Thoracic aorta (tissue), 2 donors: Measurements from ENCODE around the gene DYRK3. TPM values are rescaled to one million over a fixed set of nuclear protein-coding genes. Genes with fewer than 3 reads are reported as not detected.

Experiments
- ATAC-seq: fragments of 150-250 bp; one replicate; pipeline ENCODE4 v1.8.0; 2017; ENCODE audit warnings: low read depth; ENCODE audit not compliant: insufficient number of reproducible peaks, low FRiP score
- DNase-seq: peaks from one replicate; pipeline ENCODE4 v3.0.0-alpha.2; 2020; ENCODE audit warnings: low spot score
- H3K27ac ChIP-seq, 2 donors: fragments of 200-600 bp; sonication (generic); 1 replicate in 1 of 2; 2 replicates in 1 of 2; pipeline ENCODE4 v1.5.1; 2016; ENCODE audit warnings: mild to moderate bottlenecking in 2 of 2, moderate library complexity in 2 of 2
- H3K27me3 ChIP-seq: fragments of 200-600 bp; sonication (generic); replicated peaks from 2 replicates; pipeline ENCODE4 v1.6.0; 2016; ENCODE audit warnings: mild to moderate bottlenecking; ENCODE audit not compliant: insufficient read depth
- H3K36me3 ChIP-seq: fragments of 200-600 bp; sonication (generic); one replicate; pipeline ENCODE4 v1.5.1; 2016
- H3K4me1 ChIP-seq, 2 donors: fragments of 200-600 bp; sonication (generic); 1 replicate in 1 of 2; 2 replicates in 1 of 2; pipeline versions ENCODE4 v1.5.1 to v1.6.0; 2016; ENCODE audit warnings: low read depth in 2 of 2, mild to moderate bottlenecking in 1 of 2; ENCODE audit not compliant: control insufficient read depth in 1 of 2
- H3K4me3 ChIP-seq: fragments of 200-600 bp; sonication (generic); 2 replicates; pipeline ENCODE4 v1.5.1; 2016; ENCODE audit warnings: mild to moderate bottlenecking
- H3K9me3 ChIP-seq: fragments of 200-600 bp; sonication (generic); 2 replicates; pipeline ENCODE4 v1.5.1; 2016
- CTCF ChIP-seq: fragments of 200-600 bp; sonication (generic); IDR thresholded peaks from one replicate; pipeline ENCODE4 v1.5.1; 2019; ENCODE audit warnings: antibody characterized with exemption
- total RNA-seq, 2 donors: library from RNA; depleted of rRNA; stranded (reverse); fragments of >200 nt; gene quantifications; one replicate each; pipeline versions ENCODE4 v1.1.0 to v1.2.3, GENCODE V29; 2016

The DYRK3 gene
- total RNA-seq, 2 donors from 2014 or later = 6.8 to 11.9 TPM

- DNase-seq = no peak
- H3K27ac ChIP-seq = no peak overlapping the region
- no peak for ATAC-seq
- H3K4me3 ChIP-seq = no peak overlapping the region
- TF ChIP-seq CTCF = no peak
- H3K9me3 ChIP-seq = no peaks in the 10 kb centered on the region
- H3K27me3 ChIP-seq = no peaks in the 10 kb centered on the region
- H3K4me1 ChIP-seq = no peaks in the 10 kb centered on the region
- no peaks in the 10 kb centered on the region for H3K36me3 ChIP-seq
Observed at GRCh38 chr1:206651958-206652890, 16.9 kb downstream of the DYRK3 start.

GRCh38 chr1:206653715-206654459, 18.6 kb downstream of the DYRK3 start:
- no peak for TF ChIP-seq CTCF
- no peaks in the 10 kb centered on the region for H3K27me3 ChIP-seq
- ATAC-seq (no peak), DNase-seq (no peak)
- H3K4me1 ChIP-seq = no peaks in the 10 kb centered on the region
- no peaks in the 10 kb centered on the region for H3K9me3 ChIP-seq
- no peak overlapping the region for H3K4me3 ChIP-seq
- no peaks in the 10 kb centered on the region for H3K36me3 ChIP-seq
- no peak overlapping the region for H3K27ac ChIP-seq

GRCh38 chr1:206654828-206655227, 19.5 kb downstream of the DYRK3 start:
- DNase-seq (no peak), ATAC-seq (no peak)
- no peaks in the 10 kb centered on the region for H3K9me3 ChIP-seq
- H3K27ac ChIP-seq = no peak overlapping the region
- H3K27me3 ChIP-seq = no peaks in the 10 kb centered on the region
- H3K4me1 ChIP-seq = no peaks in the 10 kb centered on the region
- no peak overlapping the region for H3K4me3 ChIP-seq
- no peaks in the 10 kb centered on the region for H3K36me3 ChIP-seq
- no peak for TF ChIP-seq CTCF

- H3K27me3 ChIP-seq = no peaks in the 10 kb centered on the region
- DNase-seq (no peak), ATAC-seq (no peak)
- no peak overlapping the region for H3K4me3 ChIP-seq
- no peaks in the 10 kb centered on the region for H3K36me3 ChIP-seq
- no peaks in the 10 kb centered on the region for H3K4me1 ChIP-seq
- TF ChIP-seq CTCF = no peak
- H3K27ac ChIP-seq = no peak overlapping the region
- no peaks in the 10 kb centered on the region for H3K9me3 ChIP-seq
Observed at GRCh38 chr1:206655471-206655882, 20.1 kb downstream of the DYRK3 start.

GRCh38 chr1:206656936-206657335, 21.6 kb downstream of the DYRK3 start:
- Histone ChIP-seq H3K4me3 (no peak overlapping the region), H3K27ac (no peak overlapping the region), H3K9me3 (no peaks in the 10 kb centered on the region), H3K36me3 (no peaks in the 10 kb centered on the region), H3K27me3 (no peaks in the 10 kb centered on the region), H3K4me1 (no peaks in the 10 kb centered on the region)
- no peak for ATAC-seq
- no peak for TF ChIP-seq CTCF
- no peak for DNase-seq
